PC-9 (cell line): Measurements from ENCODE around the gene BPI.

Source experiments
- CTCF ChIP-seq: fragments of 200-600 bp; sonication (generic); conservative IDR thresholded peaks from 2 replicates; pipeline ENCODE4 v1.6.1; 2017; ENCODE audit warnings: mixed run types, antibody characterized with exemption, mild to moderate bottlenecking, moderate library complexity
- EZH2 ChIP-seq: fragments of 200-600 bp; sonication (generic); IDR thresholded peaks from 2 replicates; pipeline ENCODE4 v1.8.0; 2017; ENCODE audit warnings: antibody characterized with exemption, low read depth

DNA sequence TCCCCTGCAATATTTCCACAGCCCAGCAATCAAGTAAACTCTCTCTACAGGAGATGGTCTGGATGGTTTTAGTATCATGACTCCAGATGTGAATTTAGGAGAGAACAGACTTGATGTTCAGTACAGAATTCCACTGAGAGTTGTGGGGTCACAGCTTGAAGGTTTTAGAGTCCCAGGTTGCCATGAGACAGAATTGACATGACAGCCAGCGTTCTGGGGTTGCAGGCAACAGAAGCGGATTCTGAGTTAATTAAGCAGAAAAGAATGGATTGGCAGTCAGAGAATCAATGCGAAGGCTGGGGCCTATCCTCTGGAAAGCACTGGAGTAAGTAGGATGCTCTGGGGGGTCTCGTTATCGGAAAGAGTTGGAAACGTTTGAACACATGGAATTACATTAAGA is 41.0 kb upstream of the BPI start:
- TF ChIP-seq CTCF = no peak
- TF ChIP-seq EZH2 = no peak
